Omental fat pad (tissue), 4 donors: Measurements from ENCODE around the gene MCRIP2. TPM values are rescaled to one million over a fixed set of nuclear protein-coding genes. Genes with fewer than 3 reads are reported as not detected.

Source experiments
- ATAC-seq: fragments of 150-250 bp; one replicate; pipeline ENCODE4 v1.9.1; 2016; ENCODE audit warnings: mild to moderate bottlenecking, moderate library complexity; ENCODE audit not compliant: low FRiP score
- DNase-seq: peaks from one replicate; pipeline ENCODE4 v3.0.0-alpha.2; 2019; ENCODE audit warnings: low spot score
- total RNA-seq, 4 donors: library from RNA; depleted of rRNA; stranded (reverse); fragments of >200 nt; gene quantifications; one replicate each; pipeline ENCODE4 v1.1.0, GENCODE V29; 2016
- TF ChIP-seq, protein P1 (sequence below), 3 donors: fragments of 450-650 bp; IDR thresholded peaks; one replicate each; pipeline ENCODE4 v1.5.1; 2016 to 2017; ENCODE audit warnings: antibody characterized with exemption in 3 of 3, mild to moderate bottlenecking in 3 of 3, moderate library complexity in 2 of 3

MCRIP2 gene
- total RNA-seq, 4 donors from 2014 or later, result 33.3 to 54.7 (median 41.3) TPM

DNA sequence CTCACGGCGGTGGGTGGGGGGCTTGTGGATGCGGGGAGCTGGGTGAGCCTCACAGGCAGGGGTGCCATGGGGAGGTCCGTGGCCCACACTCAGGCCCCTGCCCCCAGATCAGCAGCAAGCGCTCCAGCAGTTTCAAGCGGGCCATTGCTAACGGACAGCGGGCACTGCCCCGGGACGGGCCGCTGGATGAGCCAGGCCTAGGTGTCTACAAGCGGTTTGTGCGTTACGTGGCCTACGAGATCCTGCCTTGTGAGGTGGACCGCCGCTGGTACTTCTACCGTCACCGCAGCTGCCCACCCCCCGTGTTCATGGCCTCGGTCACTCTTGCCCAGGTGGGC is 34.9 kb downstream of the MCRIP2 start:
- TF ChIP-seq, protein P1, sequence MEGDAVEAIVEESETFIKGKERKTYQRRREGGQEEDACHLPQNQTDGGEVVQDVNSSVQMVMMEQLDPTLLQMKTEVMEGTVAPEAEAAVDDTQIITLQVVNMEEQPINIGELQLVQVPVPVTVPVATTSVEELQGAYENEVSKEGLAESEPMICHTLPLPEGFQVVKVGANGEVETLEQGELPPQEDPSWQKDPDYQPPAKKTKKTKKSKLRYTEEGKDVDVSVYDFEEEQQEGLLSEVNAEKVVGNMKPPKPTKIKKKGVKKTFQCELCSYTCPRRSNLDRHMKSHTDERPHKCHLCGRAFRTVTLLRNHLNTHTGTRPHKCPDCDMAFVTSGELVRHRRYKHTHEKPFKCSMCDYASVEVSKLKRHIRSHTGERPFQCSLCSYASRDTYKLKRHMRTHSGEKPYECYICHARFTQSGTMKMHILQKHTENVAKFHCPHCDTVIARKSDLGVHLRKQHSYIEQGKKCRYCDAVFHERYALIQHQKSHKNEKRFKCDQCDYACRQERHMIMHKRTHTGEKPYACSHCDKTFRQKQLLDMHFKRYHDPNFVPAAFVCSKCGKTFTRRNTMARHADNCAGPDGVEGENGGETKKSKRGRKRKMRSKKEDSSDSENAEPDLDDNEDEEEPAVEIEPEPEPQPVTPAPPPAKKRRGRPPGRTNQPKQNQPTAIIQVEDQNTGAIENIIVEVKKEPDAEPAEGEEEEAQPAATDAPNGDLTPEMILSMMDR (IDR thresholded peaks at IDR 0.05), result no peak
- ATAC-seq (no peak), DNase-seq (no peak)

DNA sequence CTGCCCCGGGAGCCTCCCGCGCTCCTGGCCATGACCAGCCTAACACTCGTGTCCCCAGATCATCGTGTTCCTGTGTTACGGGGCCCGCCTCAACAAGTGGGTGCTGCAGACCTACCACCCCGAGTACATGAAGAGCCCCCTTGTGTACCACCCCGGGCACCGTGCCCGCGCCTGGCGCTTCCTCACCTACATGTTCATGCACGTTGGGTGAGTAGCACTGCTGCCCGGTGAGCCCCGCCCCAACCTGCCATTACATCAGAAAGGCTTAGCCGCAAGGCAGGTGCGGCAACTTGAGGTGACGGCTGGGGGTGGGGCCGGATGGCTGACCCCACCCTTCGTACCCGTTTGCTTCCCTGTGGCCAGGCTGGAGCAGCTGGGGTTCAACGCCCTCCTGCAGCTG is 35.3 kb downstream of the MCRIP2 start:
- ATAC-seq (no peak), DNase-seq (no peak)
- TF ChIP-seq, protein P1 (IDR thresholded peaks at IDR 0.05), result no peak

DNA sequence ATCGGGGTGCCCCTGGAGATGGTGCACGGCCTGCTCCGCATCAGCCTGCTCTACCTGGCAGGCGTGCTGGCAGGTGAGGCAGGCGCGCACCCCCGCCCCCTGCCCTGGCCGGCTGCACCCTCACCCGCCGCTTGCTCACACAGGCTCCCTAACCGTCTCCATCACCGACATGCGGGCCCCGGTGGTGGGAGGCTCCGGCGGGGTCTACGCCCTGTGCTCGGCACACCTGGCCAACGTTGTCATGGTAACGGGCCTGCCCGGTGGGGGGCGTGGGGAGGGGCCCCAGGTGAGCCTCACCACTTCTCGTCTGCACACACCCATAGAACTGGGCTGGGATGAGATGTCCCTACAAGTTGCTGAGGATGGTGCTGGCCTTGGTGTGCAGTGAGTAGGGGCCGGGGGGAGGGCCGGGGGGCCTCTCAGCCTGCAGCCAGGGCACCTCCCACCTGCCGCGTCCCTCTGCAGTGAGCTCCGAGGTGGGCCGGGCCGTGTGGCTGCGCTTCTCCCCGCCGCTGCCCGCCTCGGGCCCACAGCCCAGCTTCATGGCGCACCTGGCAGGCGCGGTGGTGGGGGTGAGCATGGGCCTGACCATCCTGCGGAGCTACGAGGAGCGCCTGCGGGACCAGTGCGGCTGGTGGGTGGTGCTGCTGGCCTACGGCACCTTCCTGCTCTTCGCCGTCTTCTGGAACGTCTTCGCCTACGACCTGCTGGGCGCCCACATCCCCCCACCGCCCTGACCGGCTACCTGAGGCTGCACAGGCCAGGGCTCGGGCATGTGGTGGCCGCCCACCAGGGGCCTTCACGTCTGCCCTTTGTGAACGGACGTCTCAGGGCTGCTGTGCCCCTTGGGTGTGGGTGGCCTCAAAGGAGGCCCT is 35.9 kb downstream of the MCRIP2 start:
- no peak for DNase-seq
- ATAC-seq, result no peak
- TF ChIP-seq, protein P1 (IDR thresholded peaks at IDR 0.05), result no peak

DNA sequence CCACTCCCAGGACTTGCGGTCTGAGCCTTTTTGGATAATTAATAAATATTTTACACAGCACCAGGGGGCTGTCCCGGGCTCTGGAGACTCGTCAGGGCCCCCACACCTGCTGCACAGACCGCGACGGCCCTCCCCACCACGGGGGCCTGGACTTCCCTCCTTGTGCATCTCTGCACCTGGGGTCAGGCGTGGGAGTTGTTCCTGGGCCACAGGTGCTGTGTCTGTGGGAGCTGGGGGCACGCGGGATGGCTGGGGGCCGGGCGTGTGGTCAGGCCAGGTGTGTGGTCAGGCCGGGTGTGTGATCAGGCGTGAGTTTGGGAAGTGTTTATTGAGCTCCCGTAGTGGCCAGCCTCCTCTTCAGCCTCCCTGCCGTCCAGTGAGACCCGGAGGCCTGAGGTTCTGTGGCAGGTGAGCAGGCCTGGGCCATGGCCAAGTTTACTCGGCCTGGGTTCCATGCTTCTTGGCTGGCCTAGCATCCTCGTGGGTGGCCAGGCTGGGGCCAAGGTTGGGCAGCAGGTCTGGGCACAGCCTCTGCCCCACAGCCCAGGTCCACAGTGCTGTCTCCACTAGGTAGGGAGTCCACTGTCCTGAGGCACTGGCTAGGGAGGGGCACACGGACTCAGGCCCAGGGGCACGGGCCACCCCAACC is 36.7 kb downstream of the MCRIP2 start:
- ATAC-seq (no peak), DNase-seq (no peak)
- TF ChIP-seq, protein P1 (IDR thresholded peaks at IDR 0.05), result no peak

DNA sequence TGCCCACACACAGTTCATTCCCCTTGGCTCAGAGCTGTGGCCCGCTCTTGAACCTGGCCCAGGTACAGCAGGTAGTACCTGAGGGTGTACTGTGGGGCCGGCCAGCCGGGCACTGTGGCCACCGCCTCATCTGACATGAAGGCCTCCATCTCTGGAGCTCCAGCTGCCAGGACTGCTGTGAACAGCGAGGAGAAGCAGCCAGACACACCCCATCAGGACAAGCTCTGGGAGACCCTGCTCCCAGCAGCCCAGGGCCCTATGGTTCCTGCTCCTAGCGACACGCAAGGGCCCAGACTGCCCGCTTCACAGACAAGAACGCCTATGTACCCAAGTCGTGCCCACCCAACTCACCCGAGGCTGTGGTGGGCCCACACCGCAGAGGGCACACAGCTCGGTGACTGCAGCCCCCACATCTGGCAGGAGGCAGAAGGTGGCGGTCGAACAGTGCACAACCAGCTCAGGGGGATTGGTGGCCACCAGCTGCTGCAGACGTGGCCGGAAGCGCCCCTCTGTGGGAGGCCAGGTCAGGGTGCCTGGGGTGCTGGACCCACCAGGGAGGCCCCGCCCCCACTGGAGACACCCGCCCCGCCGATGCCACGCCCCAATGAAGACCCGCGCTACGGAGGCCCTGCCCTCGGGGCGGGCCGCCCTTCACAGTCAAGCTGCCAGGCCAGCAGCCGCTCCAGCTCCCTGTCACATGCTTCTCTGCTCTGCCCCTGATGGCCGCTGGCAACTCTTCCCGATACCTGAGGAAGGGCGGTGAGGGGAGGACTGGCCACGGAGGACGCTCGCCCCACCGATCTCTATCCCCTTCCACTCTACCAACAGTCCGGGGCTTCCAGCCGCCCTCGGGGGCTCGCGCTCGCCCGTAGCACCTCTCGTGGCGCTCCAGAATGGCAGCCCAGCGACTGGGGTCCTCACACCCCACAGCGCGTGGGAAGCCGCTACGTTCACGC is 37.5 kb downstream of the MCRIP2 start:
- DNase-seq (no peak), ATAC-seq (peak; percentile 7)
- TF ChIP-seq, protein P1 (IDR thresholded peaks at IDR 0.05), result no peak

DNA sequence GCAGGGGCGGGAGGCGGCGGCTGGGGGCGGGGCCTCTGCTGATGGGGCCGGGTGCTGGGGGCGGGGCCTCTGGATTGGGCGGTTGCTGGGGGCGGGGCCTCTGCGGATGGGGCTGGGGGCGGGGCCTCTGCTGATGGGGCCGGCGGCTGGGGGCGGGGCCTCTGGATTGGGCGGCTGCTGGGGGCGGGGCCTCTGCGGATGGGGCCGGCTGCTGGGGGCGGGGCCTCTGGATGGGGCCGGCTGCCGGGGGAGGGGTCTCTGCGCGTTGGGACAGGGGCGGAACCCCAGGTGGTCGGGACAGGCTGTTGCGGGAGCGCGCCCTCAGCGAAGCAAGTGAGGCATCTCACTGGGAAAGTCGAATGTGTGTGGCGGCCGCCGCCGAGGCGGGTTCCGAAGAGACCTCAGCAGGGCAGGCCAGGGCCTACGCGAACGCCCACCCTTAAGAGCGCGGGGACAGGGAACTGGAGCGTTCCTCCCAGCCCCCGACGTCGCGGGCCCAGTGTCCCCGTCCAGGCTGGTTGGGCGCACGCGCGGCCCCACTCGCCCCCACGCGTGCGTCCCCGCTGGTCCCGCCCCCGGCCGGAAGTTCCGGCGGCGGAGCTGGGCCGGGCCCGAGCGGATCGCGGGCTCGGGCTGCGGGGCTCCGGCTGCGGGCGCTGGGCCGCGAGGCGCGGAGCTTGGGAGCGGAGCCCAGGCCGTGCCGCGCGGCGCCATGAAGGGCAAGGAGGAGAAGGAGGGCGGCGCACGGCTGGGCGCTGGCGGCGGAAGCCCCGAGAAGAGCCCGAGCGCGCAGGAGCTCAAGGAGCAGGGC is 38.4 kb downstream of the MCRIP2 start, which contains the start of gene STUB1:
Gene STUB1 (plus strand): TSS at position 597 of the 811 bp plus-strand sequence. CDS start 116 bp downstream, at position 713.
- DNase-seq (peak; percentile 63), ATAC-seq (peak; percentile 58)
- TF ChIP-seq, protein P1 (IDR thresholded peaks at IDR 0.05), result no peak
